Gastrocnemius medialis (tissue), 4 donors: ENCODE measurements around the gene NPEPPS.
"Not testable (repeated sequence)": the region's sequence is repeated elsewhere in the genome, so short reads cannot be mapped to it uniquely, and the experiment has no call there.

Experiments
- POLR2A ChIP-seq, 2 donors: fragments of 450-650 bp; IDR thresholded peaks; one replicate each; pipeline ENCODE4 v1.6.1; 2017; ENCODE audit warnings: antibody characterized with exemption in 2 of 2, mild to moderate bottlenecking in 2 of 2, moderate library complexity in 2 of 2
- TF ChIP-seq, protein P1 (sequence below), 5 experiments: fragments of 450-650 bp in 3 of 5; fragments of 200-600 bp in 2 of 5; sonication (generic) in 2 of 5; IDR thresholded peaks in 4 of 5; conservative IDR thresholded peaks in 1 of 5; 1 replicate in 4 of 5; 2 replicates in 1 of 5; pipeline ENCODE4 v1.5.1; 2016 to 2019; ENCODE audit warnings: antibody characterized with exemption in 5 of 5, mild to moderate bottlenecking in 3 of 5, moderate library complexity in 3 of 5

DNA sequence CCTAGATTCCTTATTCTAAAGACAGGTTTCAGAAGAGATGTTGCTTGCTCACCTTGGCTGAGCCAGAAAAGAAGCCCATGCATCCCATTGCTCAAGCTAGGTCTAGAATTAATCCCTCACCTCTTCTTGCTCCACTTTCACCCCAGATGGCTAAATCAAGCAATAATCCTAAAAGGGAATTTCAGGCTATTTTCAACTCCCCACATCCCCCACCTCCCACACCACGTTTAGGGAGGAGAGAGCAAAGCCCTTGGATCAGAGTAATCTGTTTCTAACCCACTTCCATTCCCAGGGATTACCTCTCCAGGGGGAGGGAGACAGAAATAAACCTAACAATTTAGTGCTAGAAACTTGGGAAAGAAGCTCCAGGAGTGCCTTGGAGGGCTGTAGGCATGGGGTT, 31.8 kb upstream of the NPEPPS start:
- TF ChIP-seq, protein P1, sequence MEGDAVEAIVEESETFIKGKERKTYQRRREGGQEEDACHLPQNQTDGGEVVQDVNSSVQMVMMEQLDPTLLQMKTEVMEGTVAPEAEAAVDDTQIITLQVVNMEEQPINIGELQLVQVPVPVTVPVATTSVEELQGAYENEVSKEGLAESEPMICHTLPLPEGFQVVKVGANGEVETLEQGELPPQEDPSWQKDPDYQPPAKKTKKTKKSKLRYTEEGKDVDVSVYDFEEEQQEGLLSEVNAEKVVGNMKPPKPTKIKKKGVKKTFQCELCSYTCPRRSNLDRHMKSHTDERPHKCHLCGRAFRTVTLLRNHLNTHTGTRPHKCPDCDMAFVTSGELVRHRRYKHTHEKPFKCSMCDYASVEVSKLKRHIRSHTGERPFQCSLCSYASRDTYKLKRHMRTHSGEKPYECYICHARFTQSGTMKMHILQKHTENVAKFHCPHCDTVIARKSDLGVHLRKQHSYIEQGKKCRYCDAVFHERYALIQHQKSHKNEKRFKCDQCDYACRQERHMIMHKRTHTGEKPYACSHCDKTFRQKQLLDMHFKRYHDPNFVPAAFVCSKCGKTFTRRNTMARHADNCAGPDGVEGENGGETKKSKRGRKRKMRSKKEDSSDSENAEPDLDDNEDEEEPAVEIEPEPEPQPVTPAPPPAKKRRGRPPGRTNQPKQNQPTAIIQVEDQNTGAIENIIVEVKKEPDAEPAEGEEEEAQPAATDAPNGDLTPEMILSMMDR (IDR thresholded peaks at IDR 0.05 in 4 of 5, conservative IDR thresholded peaks at IDR 0.05 in 1 of 5): not testable (repeated sequence)
- TF ChIP-seq POLR2A (IDR thresholded peaks at IDR 0.05): not testable (repeated sequence)
